GM13977 (cell line): ENCODE data around the gene NATD1.
"Not testable (repeated sequence)": the region's sequence is repeated elsewhere in the genome, so short reads cannot be mapped to it uniquely, and the experiment has no call there.

Experiments used
- DNase-seq: peaks from one replicate; pipeline ENCODE4 v3.0.0; 2012; ENCODE audit warnings: low spot score
- in situ Hi-C: fragments of 300-500 bp; cut with MboI; formaldehyde crosslinking; loops from one replicate; pipeline ENCODE4 v1.12.0; 2022; ENCODE audit warnings: low sequenced_read_pairs, low pct_unique_long_range_greater_than_20kb, mixed read lengths, inconsistent platforms; ENCODE audit not compliant: unreplicated experiment
- TF ChIP-seq, protein P1 (sequence below): IDR thresholded peaks from 2 replicates; pipeline ENCODE4 v1.5.1; 2012; ENCODE audit warnings: mild to moderate bottlenecking, control low read depth; ENCODE audit not compliant: insufficient read depth; ENCODE audit errors: extremely low read depth, missing control alignments

NATD1 gene

DNA sequence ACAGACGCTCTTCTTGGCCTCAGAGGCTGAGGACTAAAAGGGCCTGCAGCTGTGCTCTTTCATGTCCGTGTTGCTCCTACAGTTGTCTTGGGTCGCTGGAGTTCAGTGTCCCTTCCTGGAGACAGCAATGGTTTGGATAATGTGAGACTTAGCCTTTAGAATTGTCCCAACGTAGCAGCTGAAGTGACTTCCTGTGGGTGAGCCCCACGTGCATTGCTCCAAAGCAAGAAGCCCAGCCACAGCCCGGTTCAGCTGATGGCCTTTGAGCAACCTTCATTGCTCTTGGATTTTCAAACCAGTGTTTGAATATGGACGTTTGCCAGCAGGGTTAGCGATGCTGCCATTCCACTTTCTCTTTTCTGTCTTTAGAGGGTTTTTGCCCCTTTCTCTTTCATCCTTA lies 59.0 kb downstream of the NATD1 start:
- in situ Hi-C loops: no loop called here
- TF ChIP-seq, protein P1, sequence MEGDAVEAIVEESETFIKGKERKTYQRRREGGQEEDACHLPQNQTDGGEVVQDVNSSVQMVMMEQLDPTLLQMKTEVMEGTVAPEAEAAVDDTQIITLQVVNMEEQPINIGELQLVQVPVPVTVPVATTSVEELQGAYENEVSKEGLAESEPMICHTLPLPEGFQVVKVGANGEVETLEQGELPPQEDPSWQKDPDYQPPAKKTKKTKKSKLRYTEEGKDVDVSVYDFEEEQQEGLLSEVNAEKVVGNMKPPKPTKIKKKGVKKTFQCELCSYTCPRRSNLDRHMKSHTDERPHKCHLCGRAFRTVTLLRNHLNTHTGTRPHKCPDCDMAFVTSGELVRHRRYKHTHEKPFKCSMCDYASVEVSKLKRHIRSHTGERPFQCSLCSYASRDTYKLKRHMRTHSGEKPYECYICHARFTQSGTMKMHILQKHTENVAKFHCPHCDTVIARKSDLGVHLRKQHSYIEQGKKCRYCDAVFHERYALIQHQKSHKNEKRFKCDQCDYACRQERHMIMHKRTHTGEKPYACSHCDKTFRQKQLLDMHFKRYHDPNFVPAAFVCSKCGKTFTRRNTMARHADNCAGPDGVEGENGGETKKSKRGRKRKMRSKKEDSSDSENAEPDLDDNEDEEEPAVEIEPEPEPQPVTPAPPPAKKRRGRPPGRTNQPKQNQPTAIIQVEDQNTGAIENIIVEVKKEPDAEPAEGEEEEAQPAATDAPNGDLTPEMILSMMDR: no peak
- no peak for DNase-seq

DNA sequence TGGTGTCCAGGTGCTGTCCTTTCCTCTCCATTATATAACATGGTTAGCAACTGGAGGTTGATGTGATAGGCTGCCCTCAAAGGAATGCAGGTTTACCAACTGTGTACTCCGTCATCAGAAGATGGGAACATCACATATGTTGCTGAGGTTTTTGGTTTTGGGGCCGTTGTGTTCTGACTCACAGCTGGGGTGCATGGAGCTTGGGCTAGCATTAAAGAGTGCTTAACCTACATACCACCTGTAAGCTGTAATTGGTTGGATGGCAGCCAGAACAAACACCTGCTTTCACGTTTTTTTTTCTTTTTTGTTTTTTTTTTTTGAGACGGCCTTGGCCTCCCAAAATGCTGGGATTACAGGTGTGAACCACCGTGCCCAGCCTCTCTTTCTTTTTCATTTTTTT lies 60.2 kb downstream of the NATD1 start:
- TF ChIP-seq, protein P1: no peak
- in situ Hi-C loops: no loop called here
- no peak for DNase-seq

DNA sequence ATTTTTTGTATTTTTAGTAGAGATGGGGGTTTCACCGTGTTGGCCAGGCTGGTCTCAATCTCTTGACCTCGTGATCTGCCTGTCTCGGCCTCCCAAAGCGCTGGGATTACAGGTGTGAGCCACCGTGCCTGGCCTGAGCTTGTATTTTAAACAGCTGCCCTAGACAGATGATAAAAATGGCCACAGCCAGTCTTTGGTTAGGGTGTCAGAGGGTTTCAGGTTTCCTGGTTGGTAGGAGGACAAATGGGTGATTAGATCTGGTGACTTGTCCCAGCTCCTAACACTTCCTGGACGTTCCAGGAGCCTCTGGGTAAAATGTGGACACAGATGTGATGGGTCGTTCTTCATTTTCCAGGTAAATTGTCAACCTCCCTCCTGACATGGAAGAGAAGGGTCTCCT lies 60.8 kb downstream of the NATD1 start:
- DNase-seq, in situ Hi-C loops: not testable (repeated sequence)

DNA sequence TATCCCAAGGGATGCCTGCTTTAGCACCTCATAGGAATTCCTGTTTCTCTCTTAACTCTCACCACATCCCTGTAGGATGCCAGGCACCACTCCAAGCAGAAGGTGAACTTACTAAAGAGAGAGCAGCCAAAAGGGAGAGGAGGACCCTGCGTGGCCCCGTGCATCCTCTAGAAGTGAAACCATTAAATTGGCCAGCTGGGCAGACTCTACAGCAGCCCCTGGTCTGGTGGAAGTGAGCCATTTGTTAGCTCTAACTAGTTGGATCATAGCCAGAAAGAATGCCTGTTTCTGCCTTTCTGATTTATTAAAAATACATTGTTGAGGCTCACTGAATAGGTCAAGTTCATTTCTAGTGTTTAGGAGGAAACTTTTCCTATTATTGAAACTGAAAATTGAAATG lies 61.5 kb downstream of the NATD1 start:
- TF ChIP-seq, protein P1: no peak
- no peak for DNase-seq
- in situ Hi-C loops: no loop called here

DNA sequence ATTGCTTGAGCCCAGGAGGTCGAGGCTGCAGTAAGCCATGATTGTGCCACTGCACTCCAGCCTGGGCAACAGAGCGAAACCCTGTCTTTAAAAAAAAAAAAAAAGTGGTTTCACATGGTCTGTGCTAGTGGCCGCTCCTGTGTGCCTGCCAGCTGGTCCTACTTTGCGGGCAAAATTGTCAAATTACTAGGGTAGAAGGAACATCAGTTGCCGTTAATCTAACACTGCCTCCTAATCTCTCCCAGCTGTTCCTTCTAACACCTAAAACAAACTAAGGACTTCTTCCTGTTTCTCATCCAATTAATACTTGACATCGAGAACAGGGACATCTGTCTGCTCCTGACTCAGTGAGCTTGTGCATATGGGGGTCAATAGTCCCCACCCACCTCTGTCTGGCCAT lies 63.1 kb downstream of the NATD1 start:
- TF ChIP-seq, protein P1: no peak
- in situ Hi-C loops: no loop called here
- DNase-seq: no peak

DNA sequence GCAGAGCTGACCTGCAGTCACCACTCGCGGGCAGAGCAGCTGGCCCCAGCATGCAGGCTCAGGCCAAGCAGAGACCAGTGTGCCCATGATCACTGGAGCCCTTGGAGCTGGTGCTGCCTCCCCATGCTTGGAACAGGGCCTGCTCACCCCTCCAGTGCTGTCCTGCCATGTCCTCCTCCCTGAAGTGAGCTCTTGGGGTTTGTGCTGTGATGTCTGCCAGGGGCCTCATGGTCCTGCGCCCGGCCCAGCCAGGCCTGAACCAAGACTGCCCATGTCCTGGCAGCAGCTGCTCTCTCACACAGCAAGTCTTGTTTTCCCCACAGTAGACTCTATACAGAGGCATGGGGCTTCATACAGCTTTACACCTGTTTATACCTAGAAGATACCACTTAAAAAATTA lies 63.8 kb downstream of the NATD1 start:
- no peak for DNase-seq
- TF ChIP-seq, protein P1: no peak
- in situ Hi-C loops: no loop called here
